MM.1S (cell line): Measurements from ENCODE around the gene ZNF716.

Experiments used
- EZH2 ChIP-seq: fragments of 300-600 bp; sonication (generic); optimal IDR thresholded peaks from 2 replicates; pipeline ENCODE3; 2017; ENCODE audit warnings: low read depth, mild to moderate bottlenecking, antibody characterized with exemption, low read length, mixed read lengths
- TF ChIP-seq, protein P1 (sequence below): fragments of 300-600 bp; sonication (generic); IDR thresholded peaks from 2 replicates; pipeline ENCODE4 v1.5.1; 2016; ENCODE audit warnings: antibody characterized with exemption, low read length, mixed read lengths

DNA sequence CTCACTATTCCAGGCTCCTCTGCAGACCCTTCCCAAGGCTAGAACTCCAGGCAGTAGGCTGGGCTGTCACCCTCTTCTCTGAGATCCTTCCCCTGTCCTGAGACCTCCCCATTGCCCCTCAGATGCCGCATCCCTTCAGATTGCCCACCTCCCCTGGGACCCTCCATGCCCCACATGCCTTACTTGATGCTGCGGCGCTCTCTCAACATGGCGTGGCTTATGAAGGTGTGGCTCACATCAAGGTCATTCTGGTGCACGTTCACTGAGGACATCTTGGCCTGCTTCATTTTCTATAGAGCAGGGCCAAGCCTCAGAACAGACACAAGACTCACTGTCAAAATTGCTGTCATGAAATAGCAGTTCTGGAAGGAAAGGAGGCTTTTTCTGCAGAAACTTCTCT, 34.7 kb upstream of the ZNF716 start:
- TF ChIP-seq, protein P1, sequence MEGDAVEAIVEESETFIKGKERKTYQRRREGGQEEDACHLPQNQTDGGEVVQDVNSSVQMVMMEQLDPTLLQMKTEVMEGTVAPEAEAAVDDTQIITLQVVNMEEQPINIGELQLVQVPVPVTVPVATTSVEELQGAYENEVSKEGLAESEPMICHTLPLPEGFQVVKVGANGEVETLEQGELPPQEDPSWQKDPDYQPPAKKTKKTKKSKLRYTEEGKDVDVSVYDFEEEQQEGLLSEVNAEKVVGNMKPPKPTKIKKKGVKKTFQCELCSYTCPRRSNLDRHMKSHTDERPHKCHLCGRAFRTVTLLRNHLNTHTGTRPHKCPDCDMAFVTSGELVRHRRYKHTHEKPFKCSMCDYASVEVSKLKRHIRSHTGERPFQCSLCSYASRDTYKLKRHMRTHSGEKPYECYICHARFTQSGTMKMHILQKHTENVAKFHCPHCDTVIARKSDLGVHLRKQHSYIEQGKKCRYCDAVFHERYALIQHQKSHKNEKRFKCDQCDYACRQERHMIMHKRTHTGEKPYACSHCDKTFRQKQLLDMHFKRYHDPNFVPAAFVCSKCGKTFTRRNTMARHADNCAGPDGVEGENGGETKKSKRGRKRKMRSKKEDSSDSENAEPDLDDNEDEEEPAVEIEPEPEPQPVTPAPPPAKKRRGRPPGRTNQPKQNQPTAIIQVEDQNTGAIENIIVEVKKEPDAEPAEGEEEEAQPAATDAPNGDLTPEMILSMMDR, result no peak
- TF ChIP-seq EZH2, result no peak
